Prostate gland (tissue), 2 donors: ENCODE data around the gene GPATCH4. TPM values are rescaled to one million over a fixed set of nuclear protein-coding genes. Genes with fewer than 3 reads are reported as not detected.

ENCODE experiments used
- DNase-seq: peaks from one replicate; pipeline ENCODE4 v3.0.0-alpha.2; 2019; ENCODE audit warnings: low spot score
- H3K27ac ChIP-seq, 2 donors: fragments of 200-600 bp; sonication (generic); 2 replicates each; pipeline ENCODE4 v1.5.1; 2017 to 2019
- H3K27me3 ChIP-seq: fragments of 200-600 bp; sonication (generic); replicated peaks from 2 replicates; pipeline ENCODE4 v1.5.1; 2019; ENCODE audit not compliant: insufficient read depth
- H3K36me3 ChIP-seq, 2 donors: fragments of 200-600 bp; sonication (generic); 1 replicate in 1 of 2; 2 replicates in 1 of 2; pipeline versions ENCODE4 v1.5.1 to v1.8.1; 2017 to 2019
- H3K4me1 ChIP-seq: fragments of 200-600 bp; sonication (generic); replicated peaks from 2 replicates; pipeline ENCODE4 v1.5.1; 2019
- H3K4me3 ChIP-seq, 2 donors: fragments of 200-600 bp; sonication (generic); 2 replicates each; pipeline ENCODE4 v1.5.1; 2017 to 2019
- H3K9me3 ChIP-seq: fragments of 200-600 bp; sonication (generic); 2 replicates; pipeline ENCODE4 v1.5.1; 2017
- POLR2A ChIP-seq: fragments of 450-650 bp; IDR thresholded peaks from one replicate; pipeline ENCODE4 v1.6.1; 2016; ENCODE audit warnings: antibody characterized with exemption, mild to moderate bottlenecking
- POLR2AphosphoS5 ChIP-seq: sonication (generic); formaldehyde crosslinking; IDR thresholded peaks from one replicate; pipeline ENCODE4 v1.6.1; 2017; ENCODE audit warnings: antibody characterized with exemption
- WGBS: methylation state at CpG from one replicate; pipeline ENCODE4 v1.1.5; 2018; 5-methylcytosine and 5-hydroxymethylcytosine counted together
- intact Hi-C: fragments of 100-400 bp; cut with DNase I; formaldehyde crosslinking; loops from one replicate; pipeline ENCODE4 v1.14.2; 2022
- total RNA-seq, 2 donors: library from RNA; depleted of rRNA; stranded (reverse); fragments of >200 nt; gene quantifications; one replicate each; pipeline ENCODE4 v1.1.0, GENCODE V29; 2016
- TF ChIP-seq, protein P1 (sequence below), 4 experiments: fragments of 200-600 bp in 2 of 4; fragments of 450-650 bp in 2 of 4; sonication (generic) in 2 of 4; IDR thresholded peaks; 1 replicate in 3 of 4; 2 replicates in 1 of 4; pipeline ENCODE4 v1.5.1; 2016 to 2019; ENCODE audit warnings: antibody characterized with exemption in 4 of 4, mild to moderate bottlenecking in 2 of 4, moderate library complexity in 2 of 4

GPATCH4 gene
- total RNA-seq, 2 donors from 2014 or later, result 20.9 to 27.5 TPM

DNA sequence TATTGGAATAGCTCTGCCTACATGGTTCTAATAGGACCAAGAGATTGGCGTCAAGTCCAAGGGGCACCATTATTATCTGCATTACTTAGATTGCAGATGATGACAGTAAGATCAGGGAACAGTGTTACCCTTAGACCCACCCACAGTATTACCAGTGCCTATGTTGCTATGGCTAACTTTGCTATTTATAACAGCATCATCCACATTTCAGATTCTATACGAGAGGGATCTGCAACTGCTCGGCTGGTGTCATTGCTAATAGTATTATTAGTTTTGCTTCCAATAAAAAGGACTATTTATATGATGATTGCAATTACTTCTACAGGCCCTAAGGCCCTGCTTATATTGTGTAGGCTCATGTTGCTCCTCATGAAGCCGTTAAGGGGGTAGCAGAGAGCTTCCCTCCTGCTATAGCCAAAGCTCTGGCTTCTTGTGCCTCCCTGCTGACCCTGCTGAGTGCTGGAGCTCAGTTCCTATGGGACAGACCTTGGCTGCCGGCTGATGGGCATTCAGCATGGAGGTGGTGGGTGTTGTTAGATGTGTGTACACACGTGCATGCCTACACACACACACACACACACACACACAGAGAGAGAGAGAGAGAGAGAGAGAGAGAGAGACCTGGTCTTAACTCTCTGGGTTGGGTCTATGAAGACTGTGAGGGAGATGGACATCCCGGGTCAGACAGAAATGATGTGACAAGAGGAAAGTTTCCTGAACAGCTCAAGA is 41.9 kb upstream of the GPATCH4 start:
- TF ChIP-seq POLR2AphosphoS5 (no peak), POLR2A (no peak)
- TF ChIP-seq, protein P1, sequence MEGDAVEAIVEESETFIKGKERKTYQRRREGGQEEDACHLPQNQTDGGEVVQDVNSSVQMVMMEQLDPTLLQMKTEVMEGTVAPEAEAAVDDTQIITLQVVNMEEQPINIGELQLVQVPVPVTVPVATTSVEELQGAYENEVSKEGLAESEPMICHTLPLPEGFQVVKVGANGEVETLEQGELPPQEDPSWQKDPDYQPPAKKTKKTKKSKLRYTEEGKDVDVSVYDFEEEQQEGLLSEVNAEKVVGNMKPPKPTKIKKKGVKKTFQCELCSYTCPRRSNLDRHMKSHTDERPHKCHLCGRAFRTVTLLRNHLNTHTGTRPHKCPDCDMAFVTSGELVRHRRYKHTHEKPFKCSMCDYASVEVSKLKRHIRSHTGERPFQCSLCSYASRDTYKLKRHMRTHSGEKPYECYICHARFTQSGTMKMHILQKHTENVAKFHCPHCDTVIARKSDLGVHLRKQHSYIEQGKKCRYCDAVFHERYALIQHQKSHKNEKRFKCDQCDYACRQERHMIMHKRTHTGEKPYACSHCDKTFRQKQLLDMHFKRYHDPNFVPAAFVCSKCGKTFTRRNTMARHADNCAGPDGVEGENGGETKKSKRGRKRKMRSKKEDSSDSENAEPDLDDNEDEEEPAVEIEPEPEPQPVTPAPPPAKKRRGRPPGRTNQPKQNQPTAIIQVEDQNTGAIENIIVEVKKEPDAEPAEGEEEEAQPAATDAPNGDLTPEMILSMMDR (IDR thresholded peaks at IDR 0.05), result no peak
- WGBS, result 71% methylated on average over 6 of the region's 7 CpGs

GRCh38 chr1:156642265-156643048 is 41.2 kb upstream of the GPATCH4 start:
- intact Hi-C loops, result no loop called here
- WGBS, result 18% methylated on average over 38 of the region's 40 CpGs

More for the DNA sequence above, 41.9 kb upstream of the GPATCH4 start:
- Histone ChIP-seq H3K27ac (no peak overlapping the region), H3K36me3 (no peaks in the 10 kb centered on the region), H3K27me3 (peaks cover 28% of the 10 kb centered on the region), H3K4me3 (no peak overlapping the region), H3K4me1 (no peaks in the 10 kb centered on the region), H3K9me3 (no peaks in the 10 kb centered on the region)
- intact Hi-C loops, result no loop called here
- no peak for DNase-seq

GRCh38 chr1:156641761-156642264 is 40.5 kb upstream of the GPATCH4 start, which contains the start of gene BCAN:
TSS of gene BCAN (plus strand) at chr1:156642117. CDS start at chr1:156646055, 3,938 bp downstream.
- under 1% methylated on average over 41 of the region's 46 CpGs for WGBS
- intact Hi-C loops, result no loop called here
- DNase-seq, result no peak

More at GRCh38 chr1:156642265-156643048, 41.2 kb upstream of the GPATCH4 start:
- peak overlapping the region; percentile 16 to 31 for H3K4me3 ChIP-seq
- TF ChIP-seq, protein P1 (IDR thresholded peaks at IDR 0.05), result no peak
- TF ChIP-seq POLR2AphosphoS5 (no peak), POLR2A (no peak)
- H3K4me1 ChIP-seq, result no peaks in the 10 kb centered on the region
- peaks cover 31% of the 10 kb centered on the region for H3K27me3 ChIP-seq
- H3K27ac ChIP-seq, result no peak overlapping the region
- no peak for DNase-seq
- H3K9me3 ChIP-seq, result no peaks in the 10 kb centered on the region
- no peaks in the 10 kb centered on the region for H3K36me3 ChIP-seq

GRCh38 chr1:156640842-156641706 is 39.8 kb upstream of the GPATCH4 start:
- intact Hi-C loops, result no loop called here
- no peak for DNase-seq
- H3K27ac ChIP-seq, result no peak overlapping the region
- no peak overlapping the region for H3K4me3 ChIP-seq
- peaks cover 31% of the 10 kb centered on the region for H3K27me3 ChIP-seq
- H3K4me1 ChIP-seq, result no peaks in the 10 kb centered on the region
- TF ChIP-seq, protein P1 (IDR thresholded peaks at IDR 0.05), result no peak
- no peak for TF ChIP-seq POLR2AphosphoS5
- TF ChIP-seq POLR2A, result no peak
- H3K9me3 ChIP-seq, result no peaks in the 10 kb centered on the region
- WGBS, result 42% methylated on average over 6 of the region's 6 CpGs
- H3K36me3 ChIP-seq, result no peaks in the 10 kb centered on the region

More at GRCh38 chr1:156641761-156642264, 40.5 kb upstream of the GPATCH4 start, which contains the start of gene BCAN:
- Histone ChIP-seq H3K27ac (no peak within 1 kb of the TSS), H3K36me3 (no peaks in the 10 kb centered on the region), H3K9me3 (no peaks in the 10 kb centered on the region), H3K4me3 (peak within 1 kb of the TSS; percentile 16 to 31), H3K27me3 (peaks cover 31% of the 10 kb centered on the region), H3K4me1 (no peaks in the 10 kb centered on the region)
- TF ChIP-seq, protein P1 (IDR thresholded peaks at IDR 0.05), result no peak
- no peak for TF ChIP-seq POLR2A
- TF ChIP-seq POLR2AphosphoS5, result no peak
